ENCODE measurements around the gene GPR162. TPM values are rescaled to one million over a fixed set of nuclear protein-coding genes. Genes with fewer than 3 reads are reported as not detected.
"Not testable (repeated sequence)": the region's sequence is repeated elsewhere in the genome, so short reads cannot be mapped to it uniquely, and the experiment has no call there.

GPR162 gene
- total RNA-seq, 2 experiments from 2014 or later, result 0.25 to 0.29 TPM

DNA sequence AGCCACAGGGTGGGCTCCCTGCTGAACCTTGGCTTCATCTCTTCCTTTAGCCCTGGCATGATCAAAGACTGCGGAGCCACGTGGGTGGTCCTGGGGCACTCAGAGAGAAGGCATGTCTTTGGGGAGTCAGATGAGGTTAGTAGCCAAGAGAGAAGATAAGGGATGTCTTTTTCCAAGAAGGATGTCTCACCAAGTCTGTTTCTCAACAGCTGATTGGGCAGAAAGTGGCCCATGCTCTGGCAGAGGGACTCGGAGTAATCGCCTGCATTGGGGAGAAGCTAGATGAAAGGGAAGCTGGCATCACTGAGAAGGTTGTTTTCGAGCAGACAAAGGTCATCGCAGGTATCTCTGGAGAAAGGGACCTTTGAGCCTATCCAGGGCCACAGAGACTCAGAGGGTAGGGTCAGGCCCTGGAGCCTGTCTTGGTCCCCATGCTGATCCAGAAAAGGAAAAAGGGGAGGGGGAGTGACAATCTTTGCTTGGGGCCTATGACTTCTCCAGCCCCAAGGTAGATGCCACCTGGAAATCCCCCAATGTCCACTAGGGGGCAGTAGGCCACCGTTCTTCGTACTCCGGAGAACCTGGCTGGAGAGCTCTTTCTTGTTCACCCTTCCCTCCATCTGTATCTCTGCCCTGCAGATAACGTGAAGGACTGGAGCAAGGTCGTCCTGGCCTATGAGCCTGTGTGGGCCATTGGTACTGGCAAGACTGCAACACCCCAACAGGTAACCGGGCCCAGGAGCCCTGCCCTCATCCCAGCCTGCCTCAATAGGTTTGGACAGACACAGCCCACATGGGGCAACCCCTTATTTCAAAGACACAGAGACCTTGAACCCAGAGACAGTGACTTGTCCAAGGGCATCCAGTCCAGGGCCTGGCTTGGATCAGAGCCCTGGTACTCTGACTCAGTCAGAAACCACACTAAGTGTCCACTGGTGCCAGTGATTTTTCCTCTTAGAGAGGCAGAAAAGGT, 47.7 kb downstream of the GPR162 start:
- peak; percentile 89 for DNase-seq
- Mint-ChIP-seq H3K9me3 (no peaks in the 10 kb centered on the region), H3K27me3 (no peaks in the 10 kb centered on the region), H3K36me3 (ENCODE audit: low read depth) (peaks cover 60% of the 10 kb centered on the region), H3K4me1 (peaks cover 56% of the 10 kb centered on the region), H3K27ac (peak overlapping the region; percentile 89), H3K4me3 (peak overlapping the region; percentile 93)
- ChIA-PET POLR2A (interaction anchor here (0.6 to 1.0 kb wide), 2 partner anchors 22 to 75 kb away, joined by 3 to 4 read pairs; partner anchors contain the start of gene C12orf57), CTCF (interaction anchor here (0.6 to 7.8 kb wide), 41 partner anchors 8 to 1070 kb away, joined by 3 to 67 read pairs (median 4); partner anchors contain the start of genes C12orf57, C1RL, CDCA3 and MLF2)

DNA sequence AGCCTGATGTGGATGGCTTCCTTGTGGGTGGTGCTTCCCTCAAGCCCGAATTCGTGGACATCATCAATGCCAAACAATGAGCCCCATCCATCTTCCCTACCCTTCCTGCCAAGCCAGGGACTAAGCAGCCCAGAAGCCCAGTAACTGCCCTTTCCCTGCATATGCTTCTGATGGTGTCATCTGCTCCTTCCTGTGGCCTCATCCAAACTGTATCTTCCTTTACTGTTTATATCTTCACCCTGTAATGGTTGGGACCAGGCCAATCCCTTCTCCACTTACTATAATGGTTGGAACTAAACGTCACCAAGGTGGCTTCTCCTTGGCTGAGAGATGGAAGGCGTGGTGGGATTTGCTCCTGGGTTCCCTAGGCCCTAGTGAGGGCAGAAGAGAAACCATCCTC, 48.7 kb downstream of the GPR162 start:
- H3K27me3 Mint-ChIP-seq, POLR2A ChIA-PET, H3K9me3 Mint-ChIP-seq, DNase-seq: not testable (repeated sequence)
- H3K36me3 Mint-ChIP-seq (ENCODE audit: low read depth), result peaks cover 53% of the 10 kb centered on the region
- H3K4me3 Mint-ChIP-seq, result peak overlapping the region; percentile 78
- CTCF ChIA-PET, result interaction anchor here (0.9 to 7.8 kb wide), 11 partner anchors 9 to 94 kb away, joined by 3 to 67 read pairs (median 15); partner anchors contain the start of genes CDCA3 and USP5
- peaks cover 62% of the 10 kb centered on the region for H3K4me1 Mint-ChIP-seq
- peak overlapping the region; percentile 89 for H3K27ac Mint-ChIP-seq

DNA sequence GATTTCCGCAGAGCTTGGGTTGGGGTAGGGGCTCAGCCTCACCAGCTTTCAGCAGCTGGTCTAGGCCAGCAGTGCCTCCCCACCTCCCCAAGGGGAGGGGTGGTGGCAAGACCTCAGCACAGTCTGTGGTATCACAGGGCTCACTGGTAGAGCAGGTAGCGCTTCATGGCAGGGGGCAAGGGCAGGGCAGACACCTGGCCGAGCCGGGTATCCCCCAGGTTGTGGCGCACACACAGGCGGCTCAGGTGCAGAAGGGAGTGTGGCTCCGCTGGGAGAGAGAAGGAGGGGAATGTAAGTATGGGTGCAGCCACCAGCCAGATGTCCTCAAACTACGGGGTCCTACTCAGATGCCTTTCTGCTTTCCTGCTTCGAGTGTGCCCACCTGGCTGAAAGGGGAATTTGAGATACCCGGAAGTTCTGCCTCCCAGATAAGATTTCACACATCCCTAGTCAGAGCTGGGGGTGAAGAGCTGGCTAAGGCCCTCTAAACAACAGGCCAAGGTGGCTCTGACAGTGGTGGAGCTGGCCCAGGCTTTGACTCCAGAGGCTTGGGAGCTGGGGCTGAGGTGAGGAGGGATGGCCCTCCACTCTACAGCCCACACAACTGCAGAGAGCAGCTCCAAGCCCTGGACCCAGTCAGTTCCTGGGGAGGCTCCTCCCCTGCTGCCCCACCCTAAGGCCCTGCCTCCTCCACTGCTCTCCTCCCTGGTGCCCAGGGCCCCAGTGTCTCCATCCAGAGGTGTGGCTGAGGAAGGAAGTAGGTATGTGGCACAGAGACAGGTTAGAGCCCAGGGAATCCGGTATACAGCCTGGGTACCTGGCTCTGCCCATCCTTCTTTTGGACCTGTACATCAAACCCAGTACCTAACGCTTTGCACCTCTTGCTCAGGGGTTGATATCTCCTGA, 49.7 kb downstream of the GPR162 start:
- Mint-ChIP-seq H3K9me3 (no peaks in the 10 kb centered on the region), H3K4me1 (peaks cover 65% of the 10 kb centered on the region), H3K36me3 (ENCODE audit: low read depth) (peaks cover 50% of the 10 kb centered on the region), H3K4me3 (peak overlapping the region; percentile 78), H3K27me3 (no peaks in the 10 kb centered on the region), H3K27ac (peak overlapping the region; percentile 91)
- ChIA-PET CTCF (interaction anchor here (0.6 to 5.1 kb wide), 21 partner anchors 7 to 238 kb away, joined by 3 to 55 read pairs (median 9); partner anchors contain the start of genes C12orf57, C1RL, CDCA3 and MLF2), POLR2A (interaction anchor here (2.8 kb wide), 1 partner anchor 19 kb away, joined by 23 read pairs; the partner anchor contains the start of genes CDCA3 and USP5)
- peak; percentile 61 for DNase-seq

DNA sequence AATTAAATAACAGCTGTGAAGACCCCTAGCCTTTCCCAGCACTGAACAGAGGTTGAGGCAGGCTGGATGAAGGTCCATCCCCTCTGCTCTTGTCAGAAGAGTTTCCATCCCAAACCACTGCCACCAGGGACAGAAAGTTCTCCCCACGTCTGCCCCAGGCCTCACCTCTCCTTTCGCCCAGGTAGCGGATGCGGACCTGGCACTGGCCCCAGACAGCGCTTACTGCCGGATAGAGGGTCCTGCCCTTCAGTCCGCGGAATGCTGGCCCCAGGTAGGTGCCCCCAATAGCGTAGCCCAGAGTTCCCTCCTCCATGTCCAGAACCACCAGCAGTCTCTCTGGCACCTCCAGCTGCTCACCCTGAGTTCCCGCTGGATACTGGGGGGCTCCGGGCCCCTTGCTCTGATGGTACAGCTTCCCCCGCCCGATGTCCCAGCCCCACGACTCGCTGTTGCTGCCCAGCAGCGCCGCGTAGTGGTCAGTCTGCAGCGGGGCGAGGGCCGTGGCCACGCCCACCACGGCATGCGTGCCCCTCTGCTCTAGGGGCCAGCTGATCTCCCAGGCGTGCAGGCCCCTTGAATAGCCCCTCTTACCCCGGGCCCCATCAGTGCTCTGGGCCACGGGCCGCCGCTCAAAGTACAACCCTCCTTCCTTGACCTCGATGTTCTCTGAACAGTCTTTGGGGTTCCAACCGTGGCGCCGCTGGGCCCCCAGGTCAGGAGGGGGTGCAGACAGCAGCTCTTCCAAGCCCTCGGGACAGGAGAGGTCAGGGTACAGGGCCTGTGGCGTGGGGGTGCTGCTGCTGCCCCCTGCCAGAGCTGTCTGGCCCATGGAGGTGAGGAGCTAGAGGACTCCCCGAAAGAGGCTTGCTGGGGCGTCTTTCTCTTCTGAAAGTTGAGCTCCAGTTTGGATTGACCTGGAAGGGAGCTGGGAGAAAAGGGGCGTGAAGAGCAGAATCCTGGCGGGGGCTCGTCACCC, 50.7 kb downstream of the GPR162 start:
- peak overlapping the region; percentile 78 for H3K4me3 Mint-ChIP-seq
- H3K36me3 Mint-ChIP-seq (ENCODE audit: low read depth), result peaks cover 55% of the 10 kb centered on the region
- H3K27me3 Mint-ChIP-seq, result no peaks in the 10 kb centered on the region
- DNase-seq, result peak; percentile 86
- H3K27ac Mint-ChIP-seq, result peak overlapping the region; percentile 91
- POLR2A ChIA-PET, result interaction anchor here (0.8 to 2.8 kb wide), 6 partner anchors 19 to 83 kb away, joined by 3 to 23 read pairs (median 4); partner anchors contain the start of genes C12orf57, CD4, CDCA3 and RNU7-1
- no peaks in the 10 kb centered on the region for H3K9me3 Mint-ChIP-seq
- H3K4me1 Mint-ChIP-seq, result peaks cover 63% of the 10 kb centered on the region
- CTCF ChIA-PET, result interaction anchor here (0.5 to 5.1 kb wide), 60 partner anchors 8 to 513 kb away, joined by 3 to 55 read pairs (median 5); partner anchors contain the start of genes C12orf57, C1RL, CDCA3 and GNB3

DNA sequence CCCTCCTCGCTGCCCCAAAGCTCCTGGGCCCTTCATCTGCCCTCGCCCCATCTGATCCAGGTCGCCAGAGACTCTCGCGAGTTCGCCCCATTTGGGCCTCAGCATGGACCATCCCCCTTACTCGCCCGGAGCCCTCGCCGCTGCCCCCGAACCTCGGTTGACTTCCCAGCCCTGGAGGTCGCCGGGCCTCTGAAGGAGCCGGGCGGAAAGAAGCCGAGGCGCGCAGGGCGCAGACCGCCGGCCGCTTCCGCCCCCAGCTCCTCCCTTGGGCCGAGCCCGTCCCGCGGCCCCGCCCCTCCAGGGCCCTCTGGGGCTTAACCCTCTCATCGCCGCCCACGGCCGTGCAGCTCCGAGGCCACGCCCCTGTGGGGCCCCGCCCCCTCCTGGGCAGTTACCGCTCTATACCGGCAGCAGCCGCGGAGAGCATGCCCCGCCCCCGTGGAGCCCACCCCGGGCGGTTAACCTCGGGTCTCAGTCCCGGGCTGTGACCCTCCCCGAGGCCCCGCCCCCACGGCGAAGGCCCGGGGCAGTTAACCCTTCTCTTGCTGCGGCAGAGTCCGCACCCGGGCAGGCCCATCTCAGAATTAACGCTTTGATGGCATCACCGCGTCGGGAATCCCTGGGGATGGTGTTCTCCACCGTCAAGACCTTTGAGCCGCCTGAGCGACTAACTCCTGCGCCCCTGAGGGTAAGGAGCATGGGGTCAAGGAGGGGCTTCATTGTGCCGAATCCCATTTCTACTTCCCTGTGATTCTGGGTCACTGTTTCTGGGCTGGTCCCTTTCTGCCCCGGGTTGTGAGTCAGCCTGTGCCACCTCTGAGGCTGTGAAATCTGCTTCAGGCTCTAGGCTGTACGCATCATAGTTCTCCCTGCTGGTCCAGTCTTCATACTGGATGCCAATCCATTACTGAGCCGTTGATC, 51.7 kb downstream of the GPR162 start, which contains the start of gene SPSB2:
Gene SPSB2 (minus strand): TSS at position 210 of the 921 bp plus-strand sequence. CDS start 402 bp downstream, outside the sequence.
- Mint-ChIP-seq H3K36me3 (ENCODE audit: low read depth) (peaks cover 52% of the 10 kb centered on the region), H3K4me3 (peak within 1 kb of the TSS; percentile 78), H3K4me1 (peaks cover 60% of the 10 kb centered on the region), H3K27me3 (no peaks in the 10 kb centered on the region), H3K27ac (peak within 1 kb of the TSS; percentile 91), H3K9me3 (no peaks in the 10 kb centered on the region)
- ChIA-PET POLR2A (interaction anchor here (0.8 to 2.8 kb wide), 6 partner anchors 18 to 84 kb away, joined by 3 to 23 read pairs (median 4); partner anchors contain the start of genes C12orf57, CD4, CDCA3 and RNU7-1), CTCF (interaction anchor here (0.6 to 5.1 kb wide), 58 partner anchors 9 to 1173 kb away, joined by 3 to 55 read pairs (median 5); partner anchors contain the start of genes C12orf57, C1RL, CDCA3 and GNB3)
- peak; percentile 99 for DNase-seq

DNA sequence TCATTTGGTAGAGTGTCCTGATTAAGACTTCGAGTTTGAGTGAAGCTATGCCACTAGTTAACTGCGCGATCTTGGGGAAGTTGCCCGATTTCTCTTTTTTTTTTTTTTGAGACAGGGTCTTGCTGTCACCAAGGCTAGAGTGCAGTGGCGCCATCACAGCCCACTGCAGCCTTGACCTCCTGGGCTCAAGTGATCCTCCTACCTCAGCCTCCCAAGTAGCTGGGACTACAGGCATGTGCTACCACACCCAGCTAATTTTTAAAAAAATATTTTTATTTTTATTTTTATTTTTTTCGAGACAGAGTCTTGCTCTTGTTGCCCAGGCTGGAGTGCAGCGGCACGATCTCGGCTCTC, 52.4 kb downstream of the GPR162 start:
- H3K36me3 Mint-ChIP-seq (ENCODE audit: low read depth), result peaks cover 46% of the 10 kb centered on the region
- H3K27ac Mint-ChIP-seq, result peak overlapping the region; percentile 85
- H3K27me3 Mint-ChIP-seq, DNase-seq, H3K9me3 Mint-ChIP-seq, POLR2A ChIA-PET: not testable (repeated sequence)
- H3K4me1 Mint-ChIP-seq, result peaks cover 54% of the 10 kb centered on the region
- CTCF ChIA-PET, result interaction anchor here (0.7 to 5.0 kb wide), 12 partner anchors 10 to 1173 kb away, joined by 3 to 42 read pairs (median 12); partner anchors contain the start of gene MLF2
- H3K4me3 Mint-ChIP-seq, result peak overlapping the region; percentile 78

Other genes with a start within 250 kb of the GPR162 start
- 100 to 1,000 TPM; 262 to 263 TPM for gene CHD4, start 214.4 kb upstream of the GPR162 start, total RNA-seq
- gene LPAR5, start 185.9 kb upstream of the GPR162 start, total RNA-seq, result 1 to 10 TPM; 6.2 to 6.6 TPM
- 1 to 10 TPM; 1.6 to 2.6 TPM for gene ACRBP, start 174.4 kb upstream of the GPR162 start, total RNA-seq
- gene ING4, start 158.7 kb upstream of the GPR162 start, total RNA-seq, result 10 to 100 TPM; 33.7 to 40.2 TPM
- gene ZNF384, start 132.4 kb upstream of the GPR162 start, total RNA-seq, result 10 to 100 TPM; 90.9 to 95.4 TPM
- gene PIANP, start 121.0 kb upstream of the GPR162 start, total RNA-seq, result not detected
- 10 to 100 TPM; 29.5 to 36.8 TPM for gene COPS7A, start 97.8 kb upstream of the GPR162 start, total RNA-seq
- gene MLF2, start 68.7 kb upstream of the GPR162 start, total RNA-seq, result 10 to 100 TPM; 90.7 to 95.4 TPM
- gene PTMS, start 55.5 kb upstream of the GPR162 start, total RNA-seq, result 10 to 100 TPM; 16.4 to 25.6 TPM
- gene LAG3, start 49.3 kb upstream of the GPR162 start, total RNA-seq, result 10 to 100 TPM; 12.0 to 13.1 TPM
- gene CD4, start 32.3 kb upstream of the GPR162 start, total RNA-seq, result 100 to 1,000 TPM; 219 to 227 TPM
- gene P3H3, start 6.6 kb downstream of the GPR162 start, total RNA-seq, result under 1 TPM in 1 of 2 experiments, not detected in 1; 0.40 TPM
- gene GNB3, start 19.1 kb downstream of the GPR162 start, total RNA-seq, result not detected
- gene CDCA3, start 29.5 kb downstream of the GPR162 start, total RNA-seq, result 100 to 1,000 TPM; 118 to 122 TPM
- 100 to 1,000 TPM; 119 to 131 TPM for gene USP5, start 30.3 kb downstream of the GPR162 start, total RNA-seq
- gene TPI1, start 45.7 kb downstream of the GPR162 start, total RNA-seq, result 1,000 to 10,000 TPM in 1 of 2 experiments, 100 to 1,000 TPM in 1; 918 to 1,035 TPM
- 10 to 100 TPM; 15.4 to 17.3 TPM for gene SPSB2, start 51.5 kb downstream of the GPR162 start, total RNA-seq
- gene LRRC23, start 83.0 kb downstream of the GPR162 start, total RNA-seq, result 1 to 10 TPM; 4.4 to 5.2 TPM
- gene ENO2, start 92.8 kb downstream of the GPR162 start, total RNA-seq, result 100 to 1,000 TPM; 156 to 160 TPM
- 10 to 100 TPM; 27.3 to 27.6 TPM for gene ATN1, start 106.1 kb downstream of the GPR162 start, total RNA-seq
- gene RNU7-1, start 122.0 kb downstream of the GPR162 start, total RNA-seq, result not detected
- 100 to 1,000 TPM; 156 to 181 TPM for gene C12orf57, start 122.2 kb downstream of the GPR162 start, total RNA-seq
- 100 to 1,000 TPM; 346 to 354 TPM for gene PTPN6, start 129.5 kb downstream of the GPR162 start, total RNA-seq
- gene PHB2, start 148.8 kb downstream of the GPR162 start, total RNA-seq, result 100 to 1,000 TPM; 214 to 230 TPM
- 10 to 100 TPM; 41.8 to 53.3 TPM for gene EMG1, start 149.1 kb downstream of the GPR162 start, total RNA-seq
- gene LPCAT3, start 196.7 kb downstream of the GPR162 start, total RNA-seq, result 10 to 100 TPM; 36.8 to 45.4 TPM
- gene C1S, start 238.9 kb downstream of the GPR162 start, total RNA-seq, result 1 to 10 TPM; 1.1 to 1.4 TPM

Data from activated CD4-positive, alpha-beta T cell treated with anti-CD3 and anti-CD28 coated beads, Interleukin-2, amount 10 ng/mL, durations not matched to agents 7 days and 5 days (primary cell).